GM19452 (cell line): ENCODE results near the gene SAXO1.

Experiments
- ATAC-seq: cut with Tn5 transposase; IDR thresholded peaks from one replicate; pipeline ENCODE4 v1.9.1; 2021; ENCODE audit not compliant: unreplicated experiment

The SAXO1 gene

DNA sequence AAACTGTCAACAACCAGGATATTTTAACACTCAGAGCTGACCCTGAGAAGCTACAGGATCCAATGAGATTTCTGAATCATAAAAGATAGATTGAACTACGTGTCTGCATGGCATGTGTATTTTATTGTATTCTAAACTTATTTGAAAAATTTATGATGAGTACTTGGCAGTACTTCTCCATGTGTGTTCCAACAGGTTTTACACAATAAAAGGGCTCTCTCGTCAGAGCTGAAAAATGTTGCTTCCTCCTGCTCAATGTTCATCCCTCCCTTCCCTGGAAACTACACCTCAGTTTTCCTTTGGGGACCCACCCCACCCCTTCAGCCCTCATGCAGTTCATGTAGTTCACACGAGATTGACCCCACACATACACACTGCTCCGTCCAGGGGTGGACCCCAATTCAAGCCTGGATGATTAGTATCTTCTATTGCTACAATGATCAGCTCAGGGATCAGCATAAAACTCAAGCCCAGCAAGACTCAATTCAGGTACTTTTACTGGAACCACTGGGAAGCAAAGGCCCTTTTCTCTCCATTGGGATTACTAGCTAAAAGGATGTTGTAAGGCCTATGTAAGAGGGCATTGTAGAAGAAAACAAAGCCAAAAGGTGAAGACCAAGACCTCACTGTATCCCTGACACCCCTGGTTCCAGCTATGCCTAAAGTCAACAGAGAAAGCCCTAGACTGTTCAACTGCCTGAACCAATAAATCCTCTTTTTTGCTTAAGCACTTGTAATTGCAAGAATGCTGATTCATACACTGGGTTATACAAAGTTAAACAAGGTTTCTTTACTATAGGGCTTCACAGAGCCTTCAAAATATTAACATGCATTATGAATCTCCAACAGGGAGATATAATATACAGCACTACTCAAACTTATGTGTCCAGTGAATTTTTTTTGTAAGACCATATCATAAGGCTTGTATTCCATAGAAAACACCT is 112.6 kb downstream of the SAXO1 start:
- ATAC-seq, result no peak

DNA sequence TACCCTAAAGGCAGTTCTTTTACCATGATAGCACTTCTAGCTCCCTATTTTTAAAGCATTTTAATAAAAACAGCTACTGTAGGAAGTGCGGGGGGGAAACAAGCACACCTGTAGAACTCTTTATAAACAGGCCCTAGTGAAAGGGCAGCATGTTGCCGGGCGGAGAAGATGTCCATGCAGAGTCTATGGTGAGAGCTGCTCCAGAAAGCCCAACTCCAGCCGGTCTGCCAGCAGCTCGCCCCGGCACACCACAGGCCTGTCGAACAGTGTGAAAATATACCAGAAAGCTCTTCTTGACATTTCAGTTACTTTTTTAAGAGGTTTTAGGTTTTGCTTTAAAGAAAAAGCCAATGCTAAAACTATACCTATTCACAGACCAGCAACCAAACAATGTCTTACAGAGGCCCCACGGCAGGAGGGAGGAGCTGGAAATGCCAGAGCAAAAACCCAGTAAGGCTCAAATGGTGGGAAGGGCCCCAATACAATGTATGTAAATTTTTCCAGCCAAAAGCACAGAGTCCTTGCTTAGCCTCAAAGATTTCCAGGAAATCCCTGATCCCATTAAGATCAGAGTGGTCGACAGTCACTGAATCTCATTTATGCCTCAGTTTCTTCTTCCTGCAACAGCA is 121.2 kb downstream of the SAXO1 start:
- no peak for ATAC-seq

DNA sequence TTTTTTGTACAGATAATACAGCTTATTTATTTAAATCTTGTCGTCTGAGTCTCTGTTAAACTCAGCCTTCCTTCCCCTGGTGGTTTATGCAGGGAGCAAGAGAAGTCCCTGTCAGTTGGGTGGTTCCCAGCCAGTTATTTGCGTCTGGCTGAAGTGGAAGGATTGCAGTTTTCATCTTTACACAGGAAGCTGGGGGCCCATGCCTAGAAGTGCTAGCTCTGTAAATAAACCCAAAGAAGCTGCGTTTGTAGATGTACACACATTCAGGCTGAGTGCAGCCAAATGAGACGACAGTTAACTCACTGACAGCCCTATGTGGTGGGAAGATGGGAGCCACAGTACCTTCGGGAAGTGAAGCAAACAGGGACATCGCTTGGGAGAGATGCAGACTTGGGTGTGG is 122.1 kb downstream of the SAXO1 start:
- no peak for ATAC-seq

DNA sequence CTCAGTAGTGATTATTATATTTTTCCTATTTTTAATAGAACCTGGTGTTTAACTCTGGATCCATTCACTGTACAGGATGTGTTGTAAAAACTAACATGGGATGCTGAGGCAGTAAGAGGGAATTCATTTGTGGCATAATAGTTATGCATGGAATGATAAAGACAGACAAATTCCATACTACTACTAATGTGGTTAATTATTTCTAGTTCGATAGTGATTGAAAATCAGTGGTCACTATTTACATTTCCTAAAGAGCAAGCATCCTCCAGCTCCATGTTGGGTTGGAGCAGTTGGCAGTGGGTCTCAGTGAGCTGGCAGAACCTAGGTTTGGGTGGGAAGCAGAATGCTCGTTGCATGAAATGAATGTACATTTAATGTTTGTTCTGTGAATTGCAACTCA is 122.6 kb downstream of the SAXO1 start:
- no peak for ATAC-seq

DNA sequence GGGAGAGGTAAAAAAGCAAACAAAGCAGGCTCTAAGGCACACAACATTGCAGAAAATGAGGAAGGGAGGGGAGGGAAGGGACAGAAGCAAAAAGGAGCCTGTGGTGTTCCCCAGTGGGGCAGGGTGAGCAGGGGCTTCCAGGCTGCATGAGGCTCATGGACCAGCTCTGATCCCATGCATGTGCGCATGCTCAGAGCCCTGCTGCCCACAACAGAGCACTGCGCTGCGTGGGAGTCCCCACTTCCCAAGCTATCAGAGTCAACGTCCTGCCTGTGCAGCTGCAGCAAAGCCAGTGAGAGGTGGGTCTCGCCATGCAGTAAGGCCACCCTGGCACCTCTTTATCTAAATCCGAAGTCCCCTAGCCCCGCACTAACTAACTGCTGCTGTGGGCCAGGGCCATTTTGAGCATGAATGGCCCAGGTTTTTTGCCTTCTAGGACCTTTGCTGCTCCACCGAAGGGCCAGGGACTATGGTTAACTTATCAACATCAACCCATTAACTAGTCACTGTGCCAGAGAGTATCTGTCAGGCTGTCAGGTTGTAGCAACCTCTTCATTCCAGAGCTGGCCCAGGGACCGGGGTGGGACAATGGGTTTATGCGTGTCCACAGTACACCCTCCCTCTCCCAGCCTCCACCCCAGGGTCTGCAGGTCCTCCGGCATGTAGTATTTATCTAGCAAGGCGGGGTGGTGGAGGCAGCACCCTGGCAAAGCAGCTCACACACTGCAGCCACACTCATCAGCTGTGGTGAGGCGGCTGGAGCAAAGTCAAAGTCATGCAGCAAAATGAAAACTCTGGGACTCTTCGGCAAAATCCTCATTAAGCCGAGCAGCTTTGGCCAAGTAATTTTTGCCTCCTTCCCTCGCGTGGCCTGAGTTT is 123.6 kb downstream of the SAXO1 start:
- no peak for ATAC-seq

DNA sequence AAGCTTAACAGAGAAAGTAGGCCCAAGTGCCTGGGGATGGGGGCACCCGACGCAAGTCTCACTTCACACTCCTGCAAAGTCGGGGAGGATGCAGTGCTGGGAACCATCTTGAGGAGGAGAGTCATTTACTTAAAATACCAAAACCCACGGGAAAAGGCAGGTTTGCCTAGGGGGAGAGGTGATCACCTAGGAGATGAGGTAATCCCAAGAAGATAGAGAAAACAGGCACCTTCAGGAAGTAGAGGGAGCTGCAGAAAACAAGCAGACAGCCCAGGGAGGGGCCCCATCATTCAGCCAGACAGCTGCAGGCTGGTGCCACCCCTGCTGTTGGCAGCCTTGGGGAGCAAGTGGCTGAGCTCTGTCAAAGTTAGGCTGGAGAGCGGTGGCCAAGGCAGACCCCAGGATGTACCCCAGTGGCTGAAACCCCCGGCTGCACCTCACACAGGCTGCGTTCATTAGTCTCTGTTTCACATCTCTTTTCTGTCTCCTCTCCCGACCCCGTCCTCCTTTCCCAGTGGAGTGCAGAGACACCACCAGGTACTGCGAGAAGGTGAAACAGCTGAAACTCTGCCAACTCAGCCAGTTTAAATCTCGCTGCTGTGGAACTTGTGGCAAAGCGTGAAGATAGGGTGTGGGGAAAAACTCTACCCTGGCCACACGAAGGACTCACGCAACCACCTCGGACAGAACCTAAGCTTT is 124.9 kb downstream of the SAXO1 start:
- no peak for ATAC-seq

DNA sequence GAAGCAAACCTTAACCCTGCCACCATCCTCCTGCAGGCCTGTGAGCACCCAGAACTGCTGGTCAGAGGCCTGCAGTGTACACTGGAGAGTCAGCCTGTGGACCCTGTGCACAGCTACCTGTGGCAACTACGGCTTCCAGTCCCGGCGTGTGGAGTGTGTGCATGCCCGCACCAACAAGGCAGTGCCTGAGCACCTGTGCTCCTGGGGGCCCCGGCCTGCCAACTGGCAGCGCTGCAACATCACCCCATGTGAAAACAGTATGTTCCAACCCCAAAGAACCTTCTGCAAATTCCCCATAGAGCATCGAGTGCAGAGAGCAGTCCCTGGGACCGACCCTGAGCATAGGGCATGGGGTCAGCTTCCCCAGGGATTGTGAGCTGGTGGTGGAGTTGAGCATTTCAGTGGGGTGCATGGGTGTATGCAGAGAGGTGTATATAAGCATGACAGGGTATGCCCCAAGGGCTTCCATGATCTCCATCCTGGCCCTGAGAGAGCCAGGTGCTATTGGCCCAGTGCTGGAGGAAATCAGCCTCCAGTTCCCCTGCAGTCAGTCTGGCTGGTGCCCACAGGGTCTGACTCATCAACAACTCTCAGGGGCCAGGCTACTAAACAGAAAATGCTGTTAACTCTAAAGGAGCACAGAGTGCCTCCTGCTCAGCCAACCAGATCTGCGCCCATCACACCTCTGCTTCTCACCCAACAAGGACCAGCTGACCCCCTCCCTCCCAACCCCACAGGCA is 126.2 kb downstream of the SAXO1 start:
- peak; percentile 60 for ATAC-seq

DNA sequence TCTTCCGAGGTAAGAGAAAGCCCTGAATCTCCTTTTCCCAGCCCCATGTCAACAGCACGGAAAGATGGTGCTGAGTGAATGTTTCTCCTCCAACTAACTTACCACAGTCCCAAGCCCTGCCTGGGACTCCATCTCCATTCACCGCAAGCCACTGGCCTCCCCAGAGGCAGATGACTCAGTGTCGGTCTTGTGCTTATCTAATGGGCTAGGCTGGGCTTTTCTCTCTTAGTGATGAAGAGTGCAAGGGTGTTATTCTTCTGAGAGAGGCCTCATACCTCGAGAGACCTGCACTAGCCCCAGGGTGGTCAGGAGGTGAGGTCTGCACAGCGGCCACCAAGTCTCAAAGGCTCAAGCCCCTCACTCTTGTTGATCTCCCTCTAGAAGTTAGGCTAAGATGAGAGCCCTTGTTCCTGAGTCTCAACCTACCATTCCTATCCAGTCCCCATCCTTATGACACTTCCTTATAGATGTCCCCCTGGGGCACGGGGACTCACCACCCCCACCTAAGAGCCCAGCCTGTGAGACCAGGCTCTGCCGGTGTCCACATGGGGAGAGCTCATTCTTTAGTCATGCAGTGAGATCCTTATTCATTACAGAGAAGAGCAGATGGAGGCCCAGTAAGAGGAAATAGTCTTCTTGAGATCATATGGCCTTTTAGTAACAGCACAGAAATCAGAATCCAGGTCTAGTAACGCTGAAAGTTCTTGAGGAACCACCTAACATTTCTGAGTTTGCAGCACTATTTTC is 127.0 kb downstream of the SAXO1 start:
- ATAC-seq, result no peak

DNA sequence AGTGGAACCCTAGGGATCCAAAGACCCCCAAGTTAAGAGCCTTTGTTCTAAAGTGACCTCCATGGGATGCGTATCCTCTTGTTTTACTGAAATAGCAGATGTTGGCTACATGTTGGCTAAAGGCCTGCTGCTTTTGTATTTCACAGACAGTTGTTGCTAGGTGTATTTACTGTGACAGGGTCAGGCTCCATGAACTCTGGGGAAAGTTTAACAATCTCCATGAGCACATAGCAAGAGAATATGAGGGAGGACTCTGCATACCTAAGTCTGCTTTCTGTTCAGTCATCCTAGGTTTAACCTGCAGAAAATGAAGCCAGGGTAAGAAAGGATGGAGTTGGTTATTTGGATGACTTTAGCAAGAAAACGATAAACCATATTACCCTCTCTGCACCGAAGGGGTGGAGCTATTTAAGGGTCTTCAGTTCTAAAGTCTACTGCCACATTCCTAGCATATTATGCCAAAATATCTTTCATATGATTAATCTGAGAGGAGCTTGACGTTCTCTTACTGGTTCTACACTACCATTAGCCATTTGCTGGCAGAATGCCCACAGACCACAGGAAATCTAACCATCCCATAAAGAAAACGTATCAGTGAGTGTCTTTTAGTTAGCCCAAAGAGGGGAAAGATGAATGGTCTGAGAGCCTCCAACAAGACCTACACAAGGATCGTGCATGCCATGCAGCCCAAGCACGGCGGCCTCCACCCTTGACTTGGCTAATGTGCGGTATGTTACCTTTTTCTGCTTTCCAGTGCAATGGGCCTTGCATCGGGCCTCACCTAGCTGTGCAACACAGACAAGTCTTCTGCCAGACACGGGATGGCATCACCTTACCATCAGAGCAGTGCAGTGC is 127.8 kb downstream of the SAXO1 start:
- ATAC-seq, result no peak

DNA sequence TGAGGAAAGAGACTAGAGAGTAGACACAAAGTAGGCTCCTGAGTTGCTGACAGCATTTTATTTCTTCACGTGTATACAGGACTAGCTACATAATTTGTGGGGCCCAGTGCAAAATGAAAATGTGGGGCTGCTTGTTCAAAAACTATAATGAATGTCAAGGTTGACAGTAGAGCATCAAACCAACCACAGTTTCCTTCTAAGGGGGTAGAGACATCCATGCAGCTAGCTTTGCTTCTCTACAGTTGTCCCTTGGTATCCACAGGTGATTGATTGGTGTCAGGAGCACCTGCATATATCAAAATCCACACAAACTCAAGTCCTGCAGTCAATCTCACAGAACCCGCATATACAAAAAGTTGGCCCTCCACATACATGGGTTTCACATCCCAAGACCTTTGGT is 129.6 kb downstream of the SAXO1 start:
- no peak for ATAC-seq

DNA sequence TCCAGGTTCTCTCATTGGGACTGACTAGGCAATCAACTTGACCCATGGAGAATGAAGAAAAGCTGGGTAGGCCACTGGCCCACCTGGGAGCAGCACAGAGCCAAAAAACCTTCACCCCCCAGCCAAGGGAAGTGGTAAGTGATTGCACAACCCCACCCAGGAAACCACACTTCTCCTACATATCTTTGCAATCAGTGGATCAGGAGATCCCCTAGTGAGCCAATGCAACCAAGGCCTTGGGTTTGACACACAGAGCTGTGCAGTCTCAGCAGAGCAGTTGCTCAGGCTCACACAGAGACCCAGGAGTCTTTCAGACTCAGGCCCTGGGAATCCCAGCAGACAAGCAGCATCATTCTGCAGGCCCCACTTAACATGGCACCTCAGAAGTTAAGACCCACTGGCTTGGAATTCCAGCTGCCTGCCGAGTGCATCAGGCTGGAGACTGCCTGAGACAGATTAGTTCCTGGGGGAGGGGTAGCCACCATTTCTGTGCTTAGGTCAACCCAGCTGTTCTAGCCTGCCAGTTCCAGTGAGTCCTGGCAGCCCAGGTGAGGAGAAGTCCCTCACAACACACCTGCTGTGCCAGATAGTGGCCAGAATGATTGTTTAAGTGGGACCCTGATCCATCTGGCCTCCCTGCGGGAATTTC is 136.4 kb downstream of the SAXO1 start:
- ATAC-seq, result no peak

DNA sequence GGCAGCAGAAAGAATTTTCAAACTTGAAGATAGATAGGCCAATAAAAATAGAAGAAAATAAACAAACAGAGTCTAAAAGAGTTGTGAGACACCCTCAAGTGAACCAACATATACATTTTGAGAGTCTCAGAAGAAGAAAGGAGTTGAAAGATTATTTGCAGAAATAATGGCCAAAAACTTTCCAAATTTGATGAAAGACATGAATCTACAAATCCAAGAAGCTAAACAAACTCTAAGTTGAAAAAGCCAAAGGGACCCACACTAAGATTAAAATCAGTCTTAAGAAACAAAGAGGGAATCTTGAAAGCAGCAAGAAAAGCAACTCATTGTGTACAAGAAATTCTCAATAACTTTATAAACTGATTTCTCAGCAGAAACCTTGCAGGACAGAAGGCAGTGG is 137.0 kb downstream of the SAXO1 start:
- ATAC-seq, result no peak

DNA sequence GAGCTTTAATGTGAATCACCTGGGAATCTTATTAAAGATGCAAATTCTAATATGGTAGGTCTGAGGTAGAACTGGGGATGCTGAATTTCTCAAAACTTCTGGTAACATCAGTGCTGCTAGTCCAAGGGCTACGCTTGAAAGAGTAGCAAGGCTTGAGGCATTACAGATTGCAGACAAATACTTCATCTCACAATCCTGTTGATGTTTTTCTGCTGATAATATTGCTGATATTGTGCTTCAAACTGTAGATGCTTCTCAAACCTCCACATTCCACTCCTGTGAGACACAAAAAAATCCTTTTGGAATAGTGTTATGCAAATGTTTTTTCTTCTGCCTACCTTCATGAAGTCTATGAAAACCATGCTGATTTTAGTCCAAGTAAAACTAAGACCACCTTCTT is 139.5 kb downstream of the SAXO1 start:
- no peak for ATAC-seq

DNA sequence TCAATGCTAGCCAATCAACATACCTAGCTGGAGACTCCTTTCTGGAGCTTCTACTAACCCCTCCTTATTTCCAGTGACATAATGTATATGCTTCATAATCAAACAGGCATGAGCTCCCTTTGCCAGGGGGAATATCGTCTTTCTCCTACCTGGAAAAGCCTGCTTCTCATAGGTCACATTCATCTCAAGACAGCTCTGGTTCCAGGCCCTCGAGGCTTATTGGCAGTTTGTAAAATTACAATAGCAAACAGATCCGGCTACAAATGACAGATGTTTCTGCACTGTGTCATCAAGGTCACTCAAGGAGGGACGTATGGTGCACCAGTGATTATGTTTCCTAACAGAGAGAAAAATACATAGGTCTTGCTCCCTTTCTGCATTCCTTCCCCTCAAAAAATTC is 140.0 kb downstream of the SAXO1 start:
- no peak for ATAC-seq

DNA sequence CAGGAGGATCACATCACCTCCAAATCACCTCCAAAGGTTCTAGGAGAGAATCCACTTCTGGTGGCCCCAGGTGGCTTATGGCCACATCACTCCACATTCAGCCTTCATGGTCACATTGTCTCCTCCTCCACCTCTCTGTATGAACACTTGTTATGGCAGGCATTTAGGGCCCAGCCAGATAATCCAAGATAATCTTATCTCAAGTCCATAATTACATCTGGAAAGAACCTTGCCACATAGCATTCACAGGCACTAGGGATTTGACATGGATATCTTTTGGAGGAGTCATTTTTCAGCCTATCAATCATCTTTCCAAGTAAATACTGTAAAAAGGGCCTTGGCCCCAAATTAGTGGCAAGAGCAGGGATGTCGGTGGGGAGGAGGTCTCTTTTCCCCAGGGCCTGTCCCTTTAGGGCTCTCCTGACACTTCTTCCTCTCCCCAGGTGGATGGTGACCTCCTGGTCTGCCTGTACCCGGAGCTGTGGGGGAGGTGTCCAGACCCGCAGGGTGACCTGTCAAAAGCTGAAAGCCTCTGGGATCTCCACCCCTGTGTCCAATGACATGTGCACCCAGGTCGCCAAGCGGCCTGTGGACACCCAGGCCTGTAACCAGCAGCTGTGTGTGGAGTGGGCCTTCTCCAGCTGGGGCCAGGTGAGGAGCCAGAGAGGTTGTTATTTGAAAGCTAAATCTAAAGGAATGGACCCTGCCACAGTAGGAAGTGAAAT is 140.9 kb downstream of the SAXO1 start:
- no peak for ATAC-seq

DNA sequence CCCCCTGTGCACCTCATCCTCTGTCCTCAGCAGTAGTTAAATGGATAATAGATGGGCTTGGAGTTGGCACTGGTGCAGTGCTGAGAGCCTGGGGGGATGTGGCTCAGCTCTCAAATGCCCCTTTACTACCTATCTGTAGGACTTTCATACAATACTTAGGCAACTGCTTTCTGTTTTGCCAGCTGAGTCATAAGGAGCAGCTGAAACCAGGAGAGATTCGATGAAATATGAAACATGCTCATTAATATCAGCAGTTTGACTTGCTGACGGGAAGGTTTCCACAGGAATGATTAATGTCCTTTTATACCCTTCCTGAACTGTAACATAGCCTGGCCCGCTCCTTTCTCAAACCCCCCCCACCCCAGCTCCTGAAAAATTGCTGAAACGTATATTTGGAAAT is 142.6 kb downstream of the SAXO1 start:
- ATAC-seq, result peak; percentile 78

DNA sequence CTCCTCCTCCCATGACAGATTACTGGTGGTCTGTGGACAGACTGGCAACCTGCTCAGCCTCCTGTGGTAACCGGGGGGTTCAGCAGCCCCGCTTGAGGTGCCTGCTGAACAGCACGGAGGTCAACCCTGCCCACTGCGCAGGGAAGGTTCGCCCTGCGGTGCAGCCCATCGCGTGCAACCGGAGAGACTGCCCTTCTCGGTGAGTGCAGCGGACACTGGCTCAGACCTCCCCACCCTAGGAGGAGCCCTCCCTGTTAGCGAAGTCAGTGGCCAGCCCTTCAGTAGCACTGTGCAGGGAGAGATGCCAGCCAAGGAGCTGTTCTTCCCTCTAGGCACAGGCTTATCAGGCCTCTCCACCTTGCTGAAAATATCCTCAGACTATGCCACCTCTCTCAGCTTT is 143.5 kb downstream of the SAXO1 start:
- no peak for ATAC-seq
